Peyer's patch (tissue), 4 donors: ENCODE measurements around the gene GSTCD.

Source experiments
- POLR2A ChIP-seq, 2 donors: fragments of 450-650 bp; IDR thresholded peaks; one replicate each; pipeline ENCODE4 v1.5.1; 2017; ENCODE audit warnings: antibody characterized with exemption in 2 of 2, mild to moderate bottlenecking in 2 of 2, moderate library complexity in 2 of 2
- TF ChIP-seq, protein P1 (sequence below), 6 experiments: fragments of 450-650 bp in 4 of 6; fragments of 200-600 bp in 2 of 6; sonication (generic) in 1 of 6; IDR thresholded peaks; one replicate each; pipeline ENCODE4 v1.5.1; 2017 to 2019; ENCODE audit warnings: antibody characterized with exemption in 6 of 6, mild to moderate bottlenecking in 3 of 6, moderate library complexity in 1 of 6

DNA sequence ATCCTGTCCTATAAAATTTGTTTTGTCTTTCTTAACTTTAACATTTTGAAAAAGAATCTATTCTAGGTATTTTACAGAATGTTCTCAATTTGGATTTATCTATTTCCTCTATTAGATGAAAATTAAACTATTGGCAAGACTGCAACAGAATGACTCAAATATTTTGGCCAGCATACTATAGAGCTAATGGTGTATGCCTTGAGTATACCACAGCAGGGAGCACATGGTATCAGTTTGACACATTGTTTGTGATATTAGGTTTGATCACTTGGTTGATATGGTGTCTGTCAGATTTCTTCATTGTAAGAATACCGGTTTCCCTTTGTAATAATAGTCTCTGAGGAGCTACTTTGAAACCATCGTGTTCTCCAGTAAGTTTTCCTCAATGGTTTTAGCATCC is 98.9 kb downstream of the GSTCD start:
- TF ChIP-seq, protein P1, sequence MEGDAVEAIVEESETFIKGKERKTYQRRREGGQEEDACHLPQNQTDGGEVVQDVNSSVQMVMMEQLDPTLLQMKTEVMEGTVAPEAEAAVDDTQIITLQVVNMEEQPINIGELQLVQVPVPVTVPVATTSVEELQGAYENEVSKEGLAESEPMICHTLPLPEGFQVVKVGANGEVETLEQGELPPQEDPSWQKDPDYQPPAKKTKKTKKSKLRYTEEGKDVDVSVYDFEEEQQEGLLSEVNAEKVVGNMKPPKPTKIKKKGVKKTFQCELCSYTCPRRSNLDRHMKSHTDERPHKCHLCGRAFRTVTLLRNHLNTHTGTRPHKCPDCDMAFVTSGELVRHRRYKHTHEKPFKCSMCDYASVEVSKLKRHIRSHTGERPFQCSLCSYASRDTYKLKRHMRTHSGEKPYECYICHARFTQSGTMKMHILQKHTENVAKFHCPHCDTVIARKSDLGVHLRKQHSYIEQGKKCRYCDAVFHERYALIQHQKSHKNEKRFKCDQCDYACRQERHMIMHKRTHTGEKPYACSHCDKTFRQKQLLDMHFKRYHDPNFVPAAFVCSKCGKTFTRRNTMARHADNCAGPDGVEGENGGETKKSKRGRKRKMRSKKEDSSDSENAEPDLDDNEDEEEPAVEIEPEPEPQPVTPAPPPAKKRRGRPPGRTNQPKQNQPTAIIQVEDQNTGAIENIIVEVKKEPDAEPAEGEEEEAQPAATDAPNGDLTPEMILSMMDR (IDR thresholded peaks at IDR 0.05), result no peak
- no peak for TF ChIP-seq POLR2A (IDR thresholded peaks at IDR 0.05)
